GM12872 (cell line): ENCODE data around the gene OCRL.

ENCODE experiments used
- CTCF ChIP-seq: IDR thresholded peaks from 3 replicates; pipeline ENCODE4 v1.5.1; 2011; ENCODE audit warnings: low read depth, mild to moderate bottlenecking, low read length, moderate library complexity; ENCODE audit not compliant: insufficient read depth

The OCRL gene

GRCh38 chrX:129510331-129510730 lies 29.7 kb upstream of the OCRL start:
- no peak for TF ChIP-seq CTCF

GRCh38 chrX:129511689-129512088 lies 28.4 kb upstream of the OCRL start:
- TF ChIP-seq CTCF = no peak

GRCh38 chrX:129512409-129512808 lies 27.6 kb upstream of the OCRL start:
- TF ChIP-seq CTCF = no peak

- no peak for TF ChIP-seq CTCF
Measured at GRCh38 chrX:129516402-129516801, 23.7 kb upstream of the OCRL start.

GRCh38 chrX:129520151-129520550 lies 19.9 kb upstream of the OCRL start:
- no peak for TF ChIP-seq CTCF

- no peak for TF ChIP-seq CTCF
Measured at GRCh38 chrX:129522184-129523078, 17.6 kb upstream of the OCRL start.

GRCh38 chrX:129523079-129523911 lies 16.8 kb upstream of the OCRL start, which contains the start of gene SMARCA1:
SMARCA1 (minus strand) TSS chrX:129523490; CDS start chrX:129523370, 120 bp downstream.
- no peak for TF ChIP-seq CTCF
